NT2/D1 (cell line): ENCODE results near the gene NKAIN1.

Experiments
- DNase-seq: peaks from one replicate; pipeline ENCODE4 v3.0.0-alpha.2; 2011; ENCODE audit warnings: low read depth, low spot score
- H3K27me3 ChIP-seq: 2 replicates; pipeline ENCODE4 v1.6.0; 2011; ENCODE audit warnings: mild to moderate bottlenecking; ENCODE audit not compliant: insufficient read length, insufficient read depth
- H3K36me3 ChIP-seq: 2 replicates; pipeline ENCODE4 v1.6.1; 2011; ENCODE audit warnings: mild to moderate bottlenecking, low read length, mixed read lengths; ENCODE audit not compliant: insufficient read depth, insufficient read length
- H3K4me1 ChIP-seq: 2 replicates; pipeline ENCODE4 v1.5.1; 2011; ENCODE audit not compliant: insufficient read depth, insufficient read length
- H3K4me3 ChIP-seq: 2 replicates; pipeline ENCODE4 v1.5.1; 2011; ENCODE audit warnings: low read depth; ENCODE audit not compliant: insufficient read length
- H3K9ac ChIP-seq: 2 replicates; pipeline ENCODE4 v1.6.0; 2011; ENCODE audit warnings: low read depth; ENCODE audit not compliant: insufficient read length
- H3K9me3 ChIP-seq: 2 replicates; pipeline ENCODE4 v1.5.1; 2011; ENCODE audit warnings: mild to moderate bottlenecking, low read length; ENCODE audit not compliant: insufficient read depth
- SUZ12 ChIP-seq: IDR thresholded peaks from 2 replicates; pipeline ENCODE4 v1.6.1; 2011; ENCODE audit not compliant: insufficient read length, insufficient read depth; ENCODE audit errors: extremely low read depth
- YY1 ChIP-seq: IDR thresholded peaks from 2 replicates; pipeline ENCODE4 v1.6.1; 2011; ENCODE audit not compliant: insufficient read length, insufficient read depth
- ZNF274 ChIP-seq: IDR thresholded peaks from 2 replicates; pipeline ENCODE4 v1.6.1; 2011; ENCODE audit warnings: mild to moderate bottlenecking, low read depth, low read length

The NKAIN1 gene

DNA sequence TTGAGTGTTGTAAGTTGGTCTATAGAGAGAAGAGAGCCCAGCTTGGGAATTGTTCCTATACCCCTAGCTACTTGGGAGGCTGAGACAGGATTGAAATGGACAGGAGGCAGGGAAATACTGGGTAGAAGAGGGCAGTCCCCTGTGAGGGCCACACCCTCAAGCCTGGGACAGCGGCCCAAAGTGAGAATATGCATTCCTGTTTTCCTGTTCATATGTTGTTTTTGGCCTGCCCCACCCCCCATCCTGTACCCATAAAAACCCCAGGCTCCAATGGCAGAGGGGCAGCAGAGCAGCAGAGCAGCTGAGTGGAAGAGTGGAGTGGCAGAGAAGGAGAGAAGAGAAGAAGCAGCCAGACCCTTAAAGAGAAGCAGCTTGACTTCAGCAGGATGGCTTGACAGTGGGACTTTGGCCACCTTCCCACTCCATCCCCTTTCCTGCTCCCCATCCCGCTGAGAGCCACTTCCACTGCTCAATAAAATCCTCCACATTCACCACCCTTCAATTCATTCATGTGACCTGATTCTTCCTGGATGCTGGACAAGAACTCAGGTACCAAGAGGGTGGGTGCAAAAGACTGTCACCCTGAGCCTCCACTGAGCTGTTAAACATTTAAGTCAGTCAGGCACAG, 103.6 kb downstream of the NKAIN1 start:
- TF ChIP-seq SUZ12 = no peak
- no peak for TF ChIP-seq YY1
- no peak for TF ChIP-seq ZNF274
- peaks cover 3% of the 10 kb centered on the region for H3K4me1 ChIP-seq
- H3K9ac ChIP-seq = no peak overlapping the region

DNA sequence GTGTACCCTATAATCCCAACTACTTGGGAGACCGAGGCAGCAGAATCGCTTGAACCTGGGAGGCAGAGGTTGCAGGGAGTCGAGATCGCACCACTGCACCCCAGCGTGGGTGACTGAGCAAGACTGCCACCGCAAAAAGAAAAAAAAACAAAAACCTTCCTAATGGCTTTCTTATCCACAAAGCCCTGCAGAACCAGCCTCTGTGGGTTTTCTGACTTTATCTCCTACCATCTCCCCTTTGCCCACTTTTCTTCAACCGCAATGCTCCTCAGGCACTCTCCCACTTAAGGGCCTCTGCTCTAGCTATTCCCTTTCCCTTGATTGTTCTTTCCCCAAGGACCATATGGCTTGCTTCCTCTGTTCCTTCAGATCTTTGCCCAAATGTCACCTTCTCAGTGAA, 106.3 kb downstream of the NKAIN1 start:
- no peaks in the 10 kb centered on the region for H3K9me3 ChIP-seq
- H3K9ac ChIP-seq = no peak overlapping the region
- peaks cover 3% of the 10 kb centered on the region for H3K4me1 ChIP-seq
- H3K4me3 ChIP-seq = no peak overlapping the region
- TF ChIP-seq SUZ12 (no peak), ZNF274 (no peak), YY1 (no peak)
- H3K36me3 ChIP-seq = no peaks in the 10 kb centered on the region
- no peaks in the 10 kb centered on the region for H3K27me3 ChIP-seq
- DNase-seq = no peak

More for the DNA sequence above, 103.6 kb downstream of the NKAIN1 start:
- Histone ChIP-seq H3K4me3 (no peak overlapping the region), H3K36me3 (no peaks in the 10 kb centered on the region), H3K9me3 (no peaks in the 10 kb centered on the region), H3K27me3 (no peaks in the 10 kb centered on the region)
- no peak for DNase-seq
